ENCODE data around the gene TMEM232.

The TMEM232 gene

GRCh38 chr5:110726249-110727024 is at the start of gene TMEM232:
TSS of gene TMEM232 (minus strand) at chr5:110726671. CDS start at chr5:110667352, 59,319 bp downstream.
- in situ Hi-C loops (cut with HindIII; ENCODE audit: low sequenced_read_pairs): no loop called here
- DNase-seq (ENCODE audit: low read depth, low spot score): peak; percentile 80
- TF ChIP-seq CTCF (IDR thresholded peaks at IDR 0.05; ENCODE audit: low read depth, low read length): no peak
- H3K4me3 ChIP-seq (ENCODE audit: low read depth, low read length): peak within 1 kb of the TSS; percentile 38

- H3K4me3 ChIP-seq (ENCODE audit: low read depth, low read length): no peak overlapping the region
- TF ChIP-seq CTCF (IDR thresholded peaks at IDR 0.05; ENCODE audit: low read depth, low read length): no peak
- no peak for DNase-seq (ENCODE audit: low read depth, low spot score)
- in situ Hi-C loops (cut with HindIII; ENCODE audit: low sequenced_read_pairs): no loop called here
Measured at GRCh38 chr5:110770286-110770685, 43.8 kb upstream of the TMEM232 start.

- in situ Hi-C loops (cut with HindIII; ENCODE audit: low sequenced_read_pairs): no loop called here
- DNase-seq (ENCODE audit: low read depth, low spot score): no peak
- no peak overlapping the region for H3K4me3 ChIP-seq (ENCODE audit: low read depth, low read length)
- TF ChIP-seq CTCF (IDR thresholded peaks at IDR 0.05; ENCODE audit: low read depth, low read length): no peak
Measured at GRCh38 chr5:110769000-110769681, 42.7 kb upstream of the TMEM232 start.

- TF ChIP-seq CTCF (IDR thresholded peaks at IDR 0.05; ENCODE audit: low read depth, low read length): no peak
- peak; percentile 15 for DNase-seq (ENCODE audit: low read depth, low spot score)
- no peak overlapping the region for H3K4me3 ChIP-seq (ENCODE audit: low read depth, low read length)
- in situ Hi-C loops (cut with HindIII; ENCODE audit: low sequenced_read_pairs): no loop called here
Measured at GRCh38 chr5:110768138-110768860, 41.8 kb upstream of the TMEM232 start.

GRCh38 chr5:110760158-110760557 is 33.7 kb upstream of the TMEM232 start:
- TF ChIP-seq CTCF (IDR thresholded peaks at IDR 0.05; ENCODE audit: low read depth, low read length): no peak
- in situ Hi-C loops (cut with HindIII; ENCODE audit: low sequenced_read_pairs): no loop called here
- no peak for DNase-seq (ENCODE audit: low read depth, low spot score)
- H3K4me3 ChIP-seq (ENCODE audit: low read depth, low read length): no peak overlapping the region

GRCh38 chr5:110757118-110757729 is 30.8 kb upstream of the TMEM232 start:
- in situ Hi-C loops (cut with HindIII; ENCODE audit: low sequenced_read_pairs): no loop called here
- DNase-seq (ENCODE audit: low read depth, low spot score): peak; percentile 71
- TF ChIP-seq CTCF (IDR thresholded peaks at IDR 0.05; ENCODE audit: low read depth, low read length): peak; percentile 55

More at GRCh38 chr5:110757118-110757729, 30.8 kb upstream of the TMEM232 start:
- H3K4me3 ChIP-seq (ENCODE audit: low read depth, low read length): no peak overlapping the region
